Stimulated activated naive B cell treated with anti-CD40 and anti-IgM and Interleukin-4, amounts not matched to agents 10 μg/mL and 1 μg/mL and 100 μg/mL, for 72 hours (primary cell): Measurements from ENCODE around the gene IPO5.
"Not testable (repeated sequence)": the region's sequence is repeated elsewhere in the genome, so short reads cannot be mapped to it uniquely, and the experiment has no call there.

Experiments used
- ATAC-seq, 2 donors: fragments of 150-1000 bp; cut with Tn5 transposase; replicated peaks; 2 replicates each; pipeline ENCODE4 v1.10.0; 2021; ENCODE audit warnings: moderate library complexity in 1 of 2
- DNase-seq: peaks from one replicate; pipeline ENCODE4 v3.0.0; 2021
- H3K27ac Mint-ChIP-seq: one replicate; pipeline ENCODE4 v1.8.0; 2022; ENCODE audit warnings: mild to moderate bottlenecking, mixed read lengths
- H3K27me3 Mint-ChIP-seq, 2 donors: one replicate each; pipeline ENCODE4 v1.8.0; 2022; ENCODE audit warnings: mixed read lengths in 2 of 2
- H3K36me3 Mint-ChIP-seq, 2 donors: one replicate each; pipeline ENCODE4 v1.8.0; 2022; ENCODE audit warnings: mixed read lengths in 2 of 2, mild to moderate bottlenecking in 1 of 2
- H3K4me1 Mint-ChIP-seq, 2 donors: one replicate each; pipeline ENCODE4 v1.8.0; 2022; ENCODE audit warnings: mixed read lengths in 2 of 2, mild to moderate bottlenecking in 1 of 2
- H3K4me3 Mint-ChIP-seq, 2 donors: one replicate each; pipeline ENCODE4 v1.8.0; 2022; ENCODE audit warnings: mild to moderate bottlenecking in 2 of 2, mixed read lengths in 2 of 2, moderate library complexity in 1 of 2
- H3K9me3 Mint-ChIP-seq, 2 donors: one replicate each; pipeline ENCODE4 v1.8.0; 2022; ENCODE audit warnings: mixed read lengths in 2 of 2, mild to moderate bottlenecking in 1 of 2

Gene IPO5

GRCh38 chr13:97936036-97936435 is 17.4 kb upstream of the IPO5 start:
- Mint-ChIP-seq H3K27me3 (peaks cover 18% of the 10 kb centered on the region in 2 donors), H3K9me3 (no peaks in the 10 kb centered on the region), H3K27ac (no peak overlapping the region), H3K36me3 (no peaks in the 10 kb centered on the region), H3K4me3 (no peak overlapping the region), H3K4me1 (peaks cover 0 to 2% of the 10 kb centered on the region in 2 donors)
- no peak for ATAC-seq
- DNase-seq = no peak

GRCh38 chr13:97938706-97939475 is 14.6 kb upstream of the IPO5 start:
- Mint-ChIP-seq H3K27ac (no peak overlapping the region), H3K4me1 (peaks cover 0 to 2% of the 10 kb centered on the region in 2 donors), H3K4me3 (no peak overlapping the region), H3K9me3 (no peaks in the 10 kb centered on the region), H3K36me3 (no peaks in the 10 kb centered on the region), H3K27me3 (peaks cover 12 to 14% of the 10 kb centered on the region in 2 donors)
- ATAC-seq (no peak), DNase-seq (no peak)

GRCh38 chr13:97944396-97945029 is 9.0 kb upstream of the IPO5 start:
- no peak for ATAC-seq
- no peaks in the 10 kb centered on the region for H3K36me3 Mint-ChIP-seq
- no peaks in the 10 kb centered on the region for H3K9me3 Mint-ChIP-seq
- no peak for DNase-seq
- H3K4me1 Mint-ChIP-seq = peaks cover 1 to 6% of the 10 kb centered on the region in 2 donors
- peaks cover 6 to 7% of the 10 kb centered on the region in 2 donors for H3K27me3 Mint-ChIP-seq
- no peak overlapping the region for H3K27ac Mint-ChIP-seq
- H3K4me3 Mint-ChIP-seq = no peak overlapping the region

GRCh38 chr13:97945342-97945741 is 8.1 kb upstream of the IPO5 start:
- Mint-ChIP-seq H3K9me3 (peaks cover 2 to 3% of the 10 kb centered on the region in 2 donors), H3K4me1 (peaks cover 1 to 6% of the 10 kb centered on the region in 2 donors), H3K4me3 (no peak overlapping the region), H3K27me3 (peaks cover 0 to 4% of the 10 kb centered on the region in 2 donors), H3K27ac (no peak overlapping the region), H3K36me3 (peaks cover 2 to 3% of the 10 kb centered on the region in 2 donors)
- DNase-seq (no peak), ATAC-seq (no peak)

- no peak overlapping the region for H3K4me3 Mint-ChIP-seq
- H3K4me1 Mint-ChIP-seq = peaks cover 1 to 6% of the 10 kb centered on the region in 2 donors
- H3K36me3 Mint-ChIP-seq = peaks cover 4% of the 10 kb centered on the region in 2 donors
- peaks cover 0 to 5% of the 10 kb centered on the region in 2 donors for H3K27me3 Mint-ChIP-seq
- DNase-seq (no peak), ATAC-seq (peak; percentile 47 to 50)
- no peak overlapping the region for H3K27ac Mint-ChIP-seq
- peaks cover 2 to 4% of the 10 kb centered on the region in 2 donors for H3K9me3 Mint-ChIP-seq
Observed at GRCh38 chr13:97945792-97946419, 7.6 kb upstream of the IPO5 start.

GRCh38 chr13:97946951-97947588 is 6.4 kb upstream of the IPO5 start:
- ATAC-seq (no peak), DNase-seq (no peak)
- Mint-ChIP-seq H3K4me1 (peaks cover 1 to 6% of the 10 kb centered on the region in 2 donors), H3K27ac (no peak overlapping the region), H3K9me3 (peaks cover 2 to 4% of the 10 kb centered on the region in 2 donors), H3K27me3 (peaks cover 0 to 8% of the 10 kb centered on the region in 2 donors), H3K4me3 (no peak overlapping the region), H3K36me3 (peaks cover 4% of the 10 kb centered on the region in 2 donors)

- Mint-ChIP-seq H3K27me3 (peaks cover 0 to 8% of the 10 kb centered on the region in 2 donors), H3K9me3 (peaks cover 2 to 4% of the 10 kb centered on the region in 2 donors), H3K4me3 (no peak overlapping the region), H3K4me1 (peaks cover 1 to 6% of the 10 kb centered on the region in 2 donors), H3K36me3 (peaks cover 4% of the 10 kb centered on the region in 2 donors), H3K27ac (no peak overlapping the region)
- ATAC-seq (no peak), DNase-seq (no peak)
Observed at GRCh38 chr13:97948041-97948440, 5.4 kb upstream of the IPO5 start.

GRCh38 chr13:97949316-97949715 is 4.2 kb upstream of the IPO5 start:
- not testable (repeated sequence) for H3K4me3 Mint-ChIP-seq, H3K36me3 Mint-ChIP-seq, H3K4me1 Mint-ChIP-seq, H3K9me3 Mint-ChIP-seq, H3K27ac Mint-ChIP-seq, DNase-seq, H3K27me3 Mint-ChIP-seq, ATAC-seq

- peaks cover 0 to 8% of the 10 kb centered on the region in 2 donors for H3K27me3 Mint-ChIP-seq
- no peak for ATAC-seq
- peaks cover 2 to 4% of the 10 kb centered on the region in 2 donors for H3K9me3 Mint-ChIP-seq
- H3K4me3 Mint-ChIP-seq = no peak overlapping the region
- H3K27ac Mint-ChIP-seq = no peak overlapping the region
- H3K36me3 Mint-ChIP-seq = peaks cover 4% of the 10 kb centered on the region in 2 donors
- H3K4me1 Mint-ChIP-seq = peaks cover 0 to under 1% of the 10 kb centered on the region in 2 donors
- DNase-seq = no peak
Observed at GRCh38 chr13:97951376-97951775, 2.1 kb upstream of the IPO5 start.

- H3K27me3 Mint-ChIP-seq, DNase-seq, H3K27ac Mint-ChIP-seq, H3K9me3 Mint-ChIP-seq, H3K36me3 Mint-ChIP-seq, H3K4me3 Mint-ChIP-seq, H3K4me1 Mint-ChIP-seq, ATAC-seq: not testable (repeated sequence)
Observed at GRCh38 chr13:97952831-97953230, 644 bp upstream of the IPO5 start.

- H3K4me3 Mint-ChIP-seq = no peak overlapping the region
- H3K36me3 Mint-ChIP-seq = no peaks in the 10 kb centered on the region
- no peak overlapping the region for H3K27ac Mint-ChIP-seq
- ATAC-seq (no peak), DNase-seq (no peak)
- peaks cover 5 to 15% of the 10 kb centered on the region in 2 donors for H3K27me3 Mint-ChIP-seq
- H3K4me1 Mint-ChIP-seq = no peaks in the 10 kb centered on the region
- no peaks in the 10 kb centered on the region for H3K9me3 Mint-ChIP-seq
Observed at GRCh38 chr13:97961340-97961739, 7.9 kb downstream of the IPO5 start.

GRCh38 chr13:97962887-97963286 is 9.4 kb downstream of the IPO5 start:
- Mint-ChIP-seq H3K36me3 (no peaks in the 10 kb centered on the region), H3K9me3 (no peaks in the 10 kb centered on the region), H3K4me1 (no peaks in the 10 kb centered on the region), H3K4me3 (no peak overlapping the region), H3K27ac (no peak overlapping the region), H3K27me3 (peaks cover 10 to 28% of the 10 kb centered on the region in 2 donors)
- DNase-seq = no peak
- no peak for ATAC-seq

GRCh38 chr13:97967226-97967625 is 13.8 kb downstream of the IPO5 start:
- no peak for DNase-seq
- ATAC-seq = no peak
- Mint-ChIP-seq H3K27ac (no peak overlapping the region), H3K9me3 (no peaks in the 10 kb centered on the region), H3K4me3 (no peak overlapping the region), H3K4me1 (no peaks in the 10 kb centered on the region), H3K36me3 (no peaks in the 10 kb centered on the region), H3K27me3 (peaks cover 16 to 37% of the 10 kb centered on the region in 2 donors)

GRCh38 chr13:97967948-97968347 is 14.5 kb downstream of the IPO5 start:
- Mint-ChIP-seq H3K4me3 (no peak overlapping the region), H3K36me3 (no peaks in the 10 kb centered on the region), H3K9me3 (no peaks in the 10 kb centered on the region), H3K27ac (no peak overlapping the region), H3K27me3 (peaks cover 16 to 37% of the 10 kb centered on the region in 2 donors), H3K4me1 (no peaks in the 10 kb centered on the region)
- DNase-seq = no peak
- ATAC-seq = no peak
